Measurements from ENCODE around the gene LRRC71. TPM values are rescaled to one million over a fixed set of nuclear protein-coding genes. Genes with fewer than 3 reads are reported as not detected.

The LRRC71 gene
- not detected in 2 replicates for total RNA-seq

DNA sequence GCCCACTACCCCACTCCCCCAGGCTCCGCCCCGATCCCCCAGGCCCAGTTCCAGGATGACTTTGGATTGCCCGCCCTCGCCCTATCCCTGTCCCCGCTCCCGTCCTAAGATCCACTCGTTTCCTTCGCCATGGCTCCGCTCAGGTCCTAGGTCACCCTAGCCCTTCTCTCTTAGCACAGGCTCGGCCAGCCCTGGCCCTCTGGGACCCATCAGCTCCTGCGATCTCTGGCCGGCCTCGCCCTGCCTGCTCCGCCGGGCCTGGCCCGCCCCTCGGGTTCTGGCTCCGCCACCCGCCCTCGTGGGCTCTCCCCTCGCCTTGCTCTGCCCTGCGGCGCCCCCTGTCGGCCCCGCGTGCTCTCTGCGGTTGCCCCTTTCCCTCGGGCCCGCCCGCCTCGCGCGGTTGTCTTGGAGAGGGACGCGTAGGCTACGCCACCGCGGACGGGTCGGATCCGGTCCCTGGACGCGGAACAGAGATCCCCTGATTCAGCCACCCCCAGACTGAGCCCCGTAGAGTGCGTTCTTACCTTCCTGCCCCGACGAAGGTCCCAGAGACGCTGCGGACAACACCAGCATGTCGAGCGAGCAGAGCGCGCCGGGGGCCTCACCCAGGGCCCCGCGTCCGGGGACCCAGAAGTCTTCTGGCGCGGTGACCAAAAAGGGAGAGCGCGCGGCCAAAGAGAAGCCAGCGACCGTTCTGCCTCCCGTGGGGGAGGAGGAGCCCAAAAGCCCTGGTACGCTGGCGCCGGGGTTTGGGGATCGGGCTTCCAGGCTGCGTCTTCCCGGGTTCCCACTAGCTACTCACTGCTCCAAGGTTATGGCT, at the start of gene LRRC71:
TSS of gene LRRC71 (plus strand) at position 400 of the 820 bp plus-strand sequence. CDS start at position 572, 172 bp downstream.

DNA sequence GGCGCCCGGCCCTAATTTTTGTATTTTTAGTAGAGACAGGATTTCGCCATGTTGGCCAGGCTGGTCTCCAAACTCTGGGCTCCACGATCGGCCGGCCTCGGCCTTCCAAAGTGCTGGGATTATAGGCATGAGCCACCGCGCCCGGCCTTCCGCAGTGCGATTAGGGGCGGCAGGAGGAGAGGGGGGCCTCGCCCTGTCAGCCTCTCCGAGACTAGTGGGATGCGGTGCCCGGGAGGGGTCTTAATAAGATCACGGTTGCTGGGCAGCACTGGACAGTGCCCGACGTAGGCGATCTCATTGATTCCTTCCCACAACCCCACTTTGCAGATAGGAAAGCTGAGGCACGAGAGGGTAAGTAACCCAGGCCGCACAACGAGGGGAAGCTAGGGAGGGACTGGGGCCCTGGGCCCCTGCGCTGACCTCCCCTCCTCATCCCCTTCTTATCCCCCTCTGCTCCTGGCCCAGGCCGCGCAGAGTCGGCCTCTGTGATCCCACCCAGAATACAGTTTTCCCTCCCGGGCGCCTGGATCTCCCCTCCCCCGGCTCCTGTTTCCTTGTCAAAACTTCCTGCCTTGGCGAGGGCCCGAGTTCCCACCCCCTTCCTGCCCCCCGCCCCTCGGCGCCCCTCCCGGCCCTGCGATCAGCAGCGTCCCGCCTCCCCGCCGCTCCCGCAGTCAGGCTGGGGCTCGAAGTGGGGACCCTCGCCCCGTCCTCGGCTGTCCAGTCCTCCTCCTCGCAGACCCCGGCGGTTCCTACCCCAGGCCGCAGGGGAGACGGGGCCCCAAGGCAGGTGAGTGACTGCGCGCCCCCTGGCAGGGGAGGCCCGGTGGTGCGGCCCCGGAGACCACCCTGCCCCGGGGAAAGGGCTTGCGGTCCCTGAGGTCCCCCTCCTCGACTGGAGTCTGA, 27.1 kb upstream of the LRRC71 start, which contains the start of gene PEAR1:
TSS of gene PEAR1 (plus strand) at position 671 of the 906 bp plus-strand sequence. CDS start 10,209 bp downstream, outside the sequence.

Other genes starting within 250 kb of the LRRC71 start
- gene NES, start 243.2 kb upstream of the LRRC71 start, total RNA-seq = 34.3 and 110 TPM in 2 replicates
- 38.1 and 68.6 TPM in 2 replicates for gene CRABP2, start 215.0 kb upstream of the LRRC71 start, total RNA-seq
- 11.1 and 19.9 TPM in 2 replicates for gene METTL25B, start 192.2 kb upstream of the LRRC71 start, total RNA-seq
- 17.2 and 18.0 TPM in 2 replicates for gene ISG20L2, start 191.9 kb upstream of the LRRC71 start, total RNA-seq
- 52.1 and 67.7 TPM in 2 replicates for gene MRPL24, start 179.5 kb upstream of the LRRC71 start, total RNA-seq
- 186 and 249 TPM in 2 replicates for gene HDGF, start 169.0 kb upstream of the LRRC71 start, total RNA-seq
- 35.8 and 59.0 TPM in 2 replicates for gene PRCC, start 153.1 kb upstream of the LRRC71 start, total RNA-seq
- 0.32 and 2.1 TPM in 2 replicates for gene SH2D2A, start 103.8 kb upstream of the LRRC71 start, total RNA-seq
- not detected in 2 replicates for gene INSRR, start 61.5 kb upstream of the LRRC71 start, total RNA-seq
- gene NTRK1, start 59.8 kb upstream of the LRRC71 start, total RNA-seq = under 0.01 and 0.56 TPM in 2 replicates
- 14.0 and 15.4 TPM in 2 replicates for gene PEAR1, start 26.9 kb upstream of the LRRC71 start, total RNA-seq
- gene ARHGEF11, start 125.1 kb downstream of the LRRC71 start, total RNA-seq = 12.2 and 24.7 TPM in 2 replicates
- gene ETV3L, start 179.2 kb downstream of the LRRC71 start, total RNA-seq = not detected in 2 replicates
- gene ETV3, start 217.8 kb downstream of the LRRC71 start, total RNA-seq = 12.5 and 16.8 TPM in 2 replicates

Measured in epithelial cell of alveolus of lung (primary cell).